Loucy (cell line): ENCODE results near the gene PLOD3.
A peak's percentile ranks its signal among the peaks of the same experiment; 100 is the strongest.

Experiments
- H2AFZ ChIP-seq: fragments of 200-600 bp; sonication (generic); 2 replicates; pipeline ENCODE4 v1.6.0; 2016; ENCODE audit warnings: antibody characterized with exemption, mild to moderate bottlenecking, low read length, moderate library complexity
- H3F3A ChIP-seq: fragments of 200-600 bp; 2 replicates; pipeline ENCODE4 v1.6.0; 2016; ENCODE audit warnings: antibody characterized with exemption, low read depth, mild to moderate bottlenecking
- H3K27me3 ChIP-seq: fragments of 200-600 bp; sonication (generic); 2 replicates; pipeline ENCODE4 v1.6.1; 2014; ENCODE audit warnings: low read length, mild to moderate bottlenecking; ENCODE audit not compliant: insufficient read depth, poor library complexity, severe bottlenecking
- H3K36me3 ChIP-seq: fragments of 200-600 bp; sonication (generic); 2 replicates; pipeline ENCODE4 v1.6.1; 2016; ENCODE audit warnings: low read length; ENCODE audit not compliant: insufficient read depth
- H3K4me1 ChIP-seq: fragments of 200-600 bp; sonication (generic); 2 replicates; pipeline ENCODE4 v1.5.1; 2014; ENCODE audit warnings: low read length, mild to moderate bottlenecking; ENCODE audit not compliant: insufficient read depth, poor library complexity, severe bottlenecking
- H3K4me2 ChIP-seq: fragments of 200-600 bp; sonication (generic); 2 replicates; pipeline ENCODE4 v1.6.0; 2014; ENCODE audit warnings: antibody characterized with exemption, low read length, low read depth, mild to moderate bottlenecking; ENCODE audit not compliant: poor library complexity, severe bottlenecking
- H3K4me3 ChIP-seq: fragments of 200-600 bp; sonication (generic); 2 replicates; pipeline ENCODE4 v1.5.1; 2014; ENCODE audit warnings: low read length, mild to moderate bottlenecking, mixed read lengths; ENCODE audit not compliant: poor library complexity, severe bottlenecking
- H3K79me2 ChIP-seq: fragments of 200-600 bp; sonication (generic); 2 replicates; pipeline ENCODE4 v1.6.1; 2014; ENCODE audit warnings: low read length; ENCODE audit not compliant: insufficient read depth
- H3K9ac ChIP-seq: fragments of 200-600 bp; sonication (generic); 2 replicates; pipeline ENCODE4 v1.6.0; 2014; ENCODE audit warnings: mild to moderate bottlenecking, low read depth, low read length, moderate library complexity; ENCODE audit not compliant: poor library complexity, severe bottlenecking
- H3K9me2 ChIP-seq: fragments of 200-600 bp; sonication (generic); replicated peaks from 2 replicates; pipeline ENCODE4 v1.6.1; 2016; ENCODE audit warnings: low read depth, low read length, mixed read lengths
- H3K9me3 ChIP-seq: fragments of 200-600 bp; sonication (generic); 2 replicates; pipeline ENCODE4 v1.6.1; 2014; ENCODE audit warnings: mild to moderate bottlenecking, antibody characterized with exemption, low read length, low read depth; ENCODE audit not compliant: insufficient read depth
- H4K20me1 ChIP-seq: fragments of 200-600 bp; sonication (generic); 2 replicates; pipeline ENCODE4 v1.6.0; 2014; ENCODE audit warnings: antibody characterized with exemption, low read length, mild to moderate bottlenecking; ENCODE audit not compliant: insufficient read depth, poor library complexity, severe bottlenecking
- CTCF ChIP-seq: fragments of 200-600 bp; sonication (generic); conservative IDR thresholded peaks from 2 replicates; pipeline ENCODE4 v1.5.1; 2014; ENCODE audit warnings: mild to moderate bottlenecking, antibody characterized with exemption, low read length
- EZH2phosphoT487 ChIP-seq: fragments of 200-600 bp; IDR thresholded peaks from 2 replicates; pipeline ENCODE4 v1.6.1; 2018; ENCODE audit warnings: antibody characterized with exemption, mild to moderate bottlenecking, moderate library complexity, borderline replicate concordance

The PLOD3 gene

GRCh38 chr7:101163279-101164070, 53.9 kb downstream of the PLOD3 start:
- Histone ChIP-seq H3F3A (0 out of 2 replicates have a peak, but pooled peaks cover 3% of the 10 kb centered on the region), H4K20me1 (peaks cover 16% of the 10 kb centered on the region), H3K9me2 (no peaks in the 10 kb centered on the region), H3K4me2 (peak overlapping the region; percentile 44), H3K9ac (peak overlapping the region; percentile 71), H3K36me3 (no peaks in the 10 kb centered on the region), H3K4me3 (peak overlapping the region; percentile 76), H3K4me1 (peaks cover 15% of the 10 kb centered on the region), H3K27me3 (no peaks in the 10 kb centered on the region), H3K79me2 (0 out of 2 replicates have a peak, but pooled peaks cover 6% of the 10 kb centered on the region), H3K9me3 (no peaks in the 10 kb centered on the region), H2AFZ (peak overlapping the region; percentile 84)
- TF ChIP-seq EZH2phosphoT487 (no peak), CTCF (no peak)

GRCh38 chr7:101162551-101163278, 54.7 kb downstream of the PLOD3 start:
- H2AFZ ChIP-seq, result no peak overlapping the region
- H4K20me1 ChIP-seq, result peaks cover 16% of the 10 kb centered on the region
- peak overlapping the region; percentile 71 for H3K9ac ChIP-seq
- no peaks in the 10 kb centered on the region for H3K27me3 ChIP-seq
- no peaks in the 10 kb centered on the region for H3K9me2 ChIP-seq
- H3K79me2 ChIP-seq, result 0 out of 2 replicates have a peak, but pooled peaks cover 6% of the 10 kb centered on the region
- no peaks in the 10 kb centered on the region for H3K9me3 ChIP-seq
- no peak for TF ChIP-seq EZH2phosphoT487
- TF ChIP-seq CTCF, result no peak
- peaks cover 13% of the 10 kb centered on the region for H3K4me1 ChIP-seq
- H3K4me3 ChIP-seq, result peak overlapping the region; percentile 74
- 0 out of 2 replicates have a peak, but pooled peaks cover 3% of the 10 kb centered on the region for H3F3A ChIP-seq
- H3K36me3 ChIP-seq, result no peaks in the 10 kb centered on the region
- H3K4me2 ChIP-seq, result peak overlapping the region; percentile 44

- H3K27me3 ChIP-seq, result no peaks in the 10 kb centered on the region
- H3K4me3 ChIP-seq, result peak overlapping the region; percentile 74
- H4K20me1 ChIP-seq, result peaks cover 16% of the 10 kb centered on the region
- H3K9me3 ChIP-seq, result no peaks in the 10 kb centered on the region
- H3K79me2 ChIP-seq, result 0 out of 2 replicates have a peak, but pooled peaks cover 6% of the 10 kb centered on the region
- 0 out of 2 replicates have a peak, but pooled peaks cover 3% of the 10 kb centered on the region for H3F3A ChIP-seq
- H3K9me2 ChIP-seq, result no peaks in the 10 kb centered on the region
- H3K9ac ChIP-seq, result peak overlapping the region; percentile 71
- H3K36me3 ChIP-seq, result no peaks in the 10 kb centered on the region
- H2AFZ ChIP-seq, result no peak overlapping the region
- TF ChIP-seq CTCF (no peak), EZH2phosphoT487 (no peak)
- peak overlapping the region; percentile 44 for H3K4me2 ChIP-seq
- peaks cover 5% of the 10 kb centered on the region for H3K4me1 ChIP-seq
Measured at GRCh38 chr7:101161692-101162471, 55.5 kb downstream of the PLOD3 start.
